Skin epidermis (tissue), 12 donors: ENCODE results near the gene TUB.

ENCODE experiments used
- H3K27ac ChIP-seq, 21 experiments: fragments of 200-600 bp; sonication (generic) in 11 of 21; one replicate each; pipeline ENCODE4 v1.5.0; 2020; ENCODE audit warnings: mild to moderate bottlenecking in 3 of 21, inconsistent platforms in 2 of 21, moderate library complexity in 2 of 21
- H3K4me3 ChIP-seq, 7 experiments: fragments of 200-600 bp; sonication (generic) in 2 of 7; one replicate each; pipeline ENCODE4 v1.5.0; 2020; ENCODE audit warnings: inconsistent platforms in 2 of 7, mild to moderate bottlenecking in 2 of 7, moderate library complexity in 1 of 7

TUB gene

GRCh38 chr11:8101421-8101820 is 20.4 kb downstream of the TUB start:
- no peak overlapping the region for H3K27ac ChIP-seq
- no peak overlapping the region for H3K4me3 ChIP-seq

DNA sequence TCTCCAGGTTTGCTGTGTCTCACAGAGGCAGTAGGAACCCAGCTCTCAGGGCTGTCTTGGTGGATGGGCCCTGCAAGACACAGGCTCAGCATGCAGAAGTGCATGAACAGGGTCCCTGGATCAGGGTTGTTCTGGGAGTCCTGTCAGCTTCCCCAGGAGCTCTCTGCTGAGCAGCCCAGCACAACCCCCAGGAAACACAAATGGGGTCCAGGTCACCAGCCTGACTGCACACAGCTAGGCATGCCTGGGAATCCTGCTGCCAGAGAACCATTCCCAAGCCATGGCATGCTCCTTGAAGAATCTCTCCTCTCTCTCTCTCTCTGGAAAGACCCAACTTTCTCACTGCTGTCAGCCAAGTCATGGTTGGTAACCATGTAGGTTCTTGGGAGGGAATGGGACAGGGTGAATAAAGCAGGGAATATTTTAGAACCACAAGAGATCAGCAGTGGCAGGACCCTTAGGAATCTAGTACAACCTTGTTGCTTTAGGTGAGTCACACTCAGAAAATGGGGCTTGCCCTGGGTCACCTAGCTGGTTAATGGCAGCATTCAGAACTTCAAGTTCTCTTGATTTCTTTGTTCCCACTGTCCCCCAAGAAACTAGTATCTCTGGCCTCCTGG is 21.4 kb downstream of the TUB start:
- Histone ChIP-seq H3K27ac (no peak overlapping the region), H3K4me3 (no peak overlapping the region)

GRCh38 chr11:8102965-8103364 is 22.0 kb downstream of the TUB start:
- Histone ChIP-seq H3K27ac (no peak overlapping the region), H3K4me3 (no peak overlapping the region)

DNA sequence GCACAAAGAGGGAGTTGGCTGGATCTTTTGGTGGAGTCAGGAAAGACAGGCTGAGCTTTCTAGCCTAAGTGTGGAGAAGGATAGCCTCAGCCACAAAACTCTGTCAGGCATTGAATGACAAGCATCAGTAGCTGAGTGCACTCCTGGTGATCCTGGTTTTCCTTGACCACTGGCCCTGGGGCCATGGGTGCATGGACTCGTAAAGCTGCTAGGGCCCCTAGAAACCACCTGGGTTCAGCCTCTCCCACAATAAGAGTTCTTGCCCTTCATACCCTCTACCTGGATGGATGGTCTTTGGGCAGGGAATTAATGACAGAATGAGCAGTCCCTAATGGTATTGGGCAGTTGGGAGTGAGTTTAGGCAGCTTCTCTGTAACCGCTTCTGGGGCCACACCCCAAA is 22.9 kb downstream of the TUB start:
- H3K27ac ChIP-seq = no peak overlapping the region
- H3K4me3 ChIP-seq = no peak overlapping the region

DNA sequence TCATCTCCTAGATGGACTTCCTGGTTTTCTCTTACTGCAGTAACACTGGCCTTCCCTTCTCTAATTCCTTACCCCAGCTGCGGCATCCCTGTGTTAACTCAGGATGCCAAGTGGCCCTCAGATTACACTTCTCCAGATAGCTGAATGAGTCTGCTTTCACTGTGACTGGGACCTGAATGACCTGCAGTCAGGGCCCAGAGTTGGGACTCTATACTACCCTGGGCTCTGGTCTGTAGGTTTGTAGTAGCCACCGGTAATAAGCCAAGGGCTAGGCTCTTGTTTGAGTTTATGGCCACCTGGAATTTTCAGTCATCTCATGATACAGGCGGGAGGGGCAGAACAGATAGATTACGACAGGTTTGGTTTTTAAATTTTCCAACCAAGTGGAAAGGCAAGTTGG is 24.1 kb downstream of the TUB start:
- H3K4me3 ChIP-seq = no peak overlapping the region
- H3K27ac ChIP-seq = no peak overlapping the region

GRCh38 chr11:8105666-8106065 is 24.7 kb downstream of the TUB start:
- H3K4me3 ChIP-seq = no peak overlapping the region
- H3K27ac ChIP-seq = no peak overlapping the region

- H3K27ac ChIP-seq = no peak overlapping the region
- H3K4me3 ChIP-seq = no peak overlapping the region
Measured at GRCh38 chr11:8106679-8107078, 25.7 kb downstream of the TUB start.

DNA sequence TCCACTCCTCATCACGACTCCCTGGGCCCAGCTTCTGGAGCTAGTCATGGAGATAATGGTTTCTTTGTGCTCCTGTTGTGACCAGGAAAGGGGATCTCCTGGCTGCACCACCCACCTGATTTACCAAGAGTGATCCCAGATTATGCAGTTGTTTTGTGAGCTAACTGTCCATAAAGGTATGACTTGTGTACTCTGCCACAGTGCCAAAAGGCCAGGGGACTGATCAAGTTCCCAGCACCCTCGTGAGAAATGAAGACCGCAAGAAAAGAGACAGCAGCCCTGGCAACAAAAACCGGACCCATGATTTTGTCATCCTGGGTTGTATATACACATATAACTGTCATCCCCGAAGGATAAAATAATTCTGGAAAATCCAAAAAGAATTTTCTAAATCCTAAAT is 26.6 kb downstream of the TUB start:
- no peak overlapping the region for H3K27ac ChIP-seq
- no peak overlapping the region for H3K4me3 ChIP-seq

GRCh38 chr11:8108421-8108820 is 27.4 kb downstream of the TUB start:
- Histone ChIP-seq H3K4me3 (no peak overlapping the region), H3K27ac (no peak overlapping the region)

DNA sequence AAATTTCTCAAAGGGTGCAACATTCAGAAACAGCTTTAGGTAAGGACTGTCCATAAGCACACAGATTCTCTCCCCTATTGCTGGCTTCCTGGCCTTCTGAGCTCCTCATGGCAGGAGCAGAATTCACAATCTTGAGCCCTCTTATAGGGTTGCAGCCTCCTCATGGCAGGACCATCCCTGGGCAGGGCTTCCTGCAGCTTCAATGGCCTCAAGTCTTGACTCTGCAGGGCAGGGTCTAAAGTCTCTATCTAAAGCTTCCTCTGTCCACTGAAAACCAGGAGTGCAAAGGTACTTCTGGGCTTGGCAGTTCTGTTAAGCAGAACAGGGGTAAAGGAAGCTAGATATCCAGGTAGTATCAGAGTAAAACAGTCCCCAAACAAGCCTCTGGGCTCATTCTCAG is 28.7 kb downstream of the TUB start:
- Histone ChIP-seq H3K27ac (no peak overlapping the region), H3K4me3 (no peak overlapping the region)

GRCh38 chr11:8110396-8110795 is 29.4 kb downstream of the TUB start:
- Histone ChIP-seq H3K27ac (no peak overlapping the region), H3K4me3 (no peak overlapping the region)

GRCh38 chr11:8111636-8112035 is 30.6 kb downstream of the TUB start:
- no peak overlapping the region for H3K27ac ChIP-seq
- no peak overlapping the region for H3K4me3 ChIP-seq

- no peak overlapping the region for H3K27ac ChIP-seq
- no peak overlapping the region for H3K4me3 ChIP-seq
Measured at GRCh38 chr11:8122173-8122764, 41.3 kb downstream of the TUB start.

DNA sequence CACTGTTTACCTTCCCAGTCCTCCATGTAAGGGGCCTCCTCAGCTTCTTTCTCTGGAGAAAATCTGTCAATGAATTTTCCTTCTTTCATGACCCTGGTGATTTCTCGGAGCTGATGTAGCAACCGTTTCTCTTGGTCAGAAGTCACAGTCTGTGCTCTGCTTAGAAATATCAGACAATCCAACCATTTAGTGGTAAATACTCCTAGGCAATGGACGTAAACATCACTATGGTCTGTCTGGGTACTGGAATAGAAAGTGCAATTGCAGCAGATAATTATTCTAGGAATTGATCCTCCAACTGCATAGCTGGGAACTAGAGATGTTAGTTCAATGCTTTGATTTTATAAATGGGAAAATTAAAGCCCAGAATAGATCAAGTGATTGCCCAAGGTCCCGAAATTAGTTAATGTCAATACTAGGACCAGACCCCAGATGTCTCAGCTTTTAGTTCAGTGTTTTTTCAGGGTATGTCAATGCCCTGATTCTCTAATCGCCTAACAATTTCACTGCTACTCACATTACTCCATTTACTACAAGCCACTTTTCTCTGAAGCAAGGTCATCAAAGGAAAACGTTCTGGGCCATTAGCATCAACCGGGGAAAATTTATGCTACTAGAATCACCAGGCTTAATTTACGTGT is 45.8 kb downstream of the TUB start:
- Histone ChIP-seq H3K27ac (no peak overlapping the region), H3K4me3 (no peak overlapping the region)

- Histone ChIP-seq H3K27ac (no peak overlapping the region), H3K4me3 (no peak overlapping the region)
Measured at GRCh38 chr11:8127447-8127846, 46.4 kb downstream of the TUB start.

DNA sequence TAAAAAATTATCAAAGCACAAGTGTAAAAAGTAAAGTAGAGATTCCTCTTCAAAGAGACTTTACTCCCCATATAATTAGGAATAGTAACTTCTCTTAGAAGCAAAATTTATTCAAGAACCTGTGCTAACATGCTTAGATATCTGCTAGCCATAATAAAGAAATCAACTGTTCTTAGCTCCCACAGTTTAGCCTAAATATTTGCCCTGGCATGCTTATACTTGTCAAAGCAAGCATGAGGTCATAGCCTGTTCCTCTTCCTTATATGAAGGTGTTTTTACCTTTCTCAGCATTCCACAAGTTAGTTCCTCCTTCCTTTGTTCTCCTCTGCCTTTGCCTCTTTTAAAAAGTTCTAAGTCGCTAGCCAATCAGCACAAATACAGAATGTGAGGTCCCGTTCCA is 57.5 kb downstream of the TUB start:
- Histone ChIP-seq H3K4me3 (no peak overlapping the region), H3K27ac (peak overlapping the region in 11 of 21 experiments; percentile 3 to 52 (median 27))

DNA sequence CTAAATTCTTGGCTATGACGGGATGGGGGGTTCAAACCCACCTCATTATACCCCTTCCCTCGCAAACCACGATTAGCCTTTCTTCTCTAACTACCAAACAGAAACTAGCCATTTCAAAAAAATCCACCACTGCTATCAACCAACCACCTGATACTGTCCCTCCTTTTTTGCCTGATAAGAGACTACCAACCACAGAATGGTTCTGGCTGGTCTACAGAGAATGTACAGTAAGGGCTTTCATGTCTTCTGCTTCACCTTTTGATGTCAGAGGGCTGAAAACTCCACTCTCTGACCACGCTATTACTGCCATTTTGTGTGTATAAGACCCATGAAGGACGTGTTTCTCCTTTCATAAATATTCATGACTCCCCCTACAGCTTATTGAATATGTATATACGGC is 68.7 kb downstream of the TUB start:
- Histone ChIP-seq H3K27ac (no peak overlapping the region), H3K4me3 (no peak overlapping the region)
